K562 (cell line): ENCODE measurements around the gene ADGRF5. TPM values are rescaled to one million over a fixed set of nuclear protein-coding genes. Genes with fewer than 3 reads are reported as not detected.

Source experiments
- BMI1 ChIP-seq: fragments of 150-350 bp; IDR thresholded peaks from 2 replicates; pipeline ENCODE4 v1.6.1; 2014; ENCODE audit warnings: low read length
- CBX1 ChIP-seq: sonication (generic); IDR thresholded peaks from 2 replicates; pipeline ENCODE4 v1.6.1; 2016; ENCODE audit warnings: antibody characterized with exemption, low read depth, mild to moderate bottlenecking
- CHD2 ChIP-seq: IDR thresholded peaks from 2 replicates; pipeline ENCODE4 v1.6.1; 2011; ENCODE audit warnings: low read depth, low read length
- CREB1 ChIP-seq, 2 experiments: sonication (generic) in 1 of 2; formaldehyde crosslinking in 1 of 2; IDR thresholded peaks; 2 replicates each; pipeline versions ENCODE4 v1.6.1 to v1.8.0; 2012 to 2022; ENCODE audit warnings: inconsistent platforms in 1 of 2, mild to moderate bottlenecking in 1 of 2, missing genetic modification reagents in 1 of 2, moderate library complexity in 1 of 2
- DIDO1 ChIP-seq: fragments of 450-650 bp; IDR thresholded peaks from 2 replicates; pipeline ENCODE4 v1.6.1; 2016; ENCODE audit warnings: low read depth, missing biosample characterization, missing genetic modification characterization
- FOXP1 ChIP-seq: sonication (generic); formaldehyde crosslinking; IDR thresholded peaks from 2 replicates; pipeline ENCODE4 v1.8.0; 2022; ENCODE audit warnings: mild to moderate bottlenecking, missing genetic modification reagents
- HMBOX1 ChIP-seq: sonication (generic); IDR thresholded peaks from 2 replicates; pipeline ENCODE4 v1.6.1; 2016
- HMGXB4 ChIP-seq: sonication (generic); formaldehyde crosslinking; IDR thresholded peaks from 2 replicates; pipeline ENCODE4 v1.8.1; 2023; ENCODE audit warnings: mild to moderate bottlenecking, missing genetic modification reagents
- KAT2B ChIP-seq: IDR thresholded peaks from one replicate; pipeline ENCODE4 v1.6.1; 2012; ENCODE audit warnings: low read depth, mild to moderate bottlenecking, control low read depth, inconsistent platforms, low read length, moderate library complexity
- KLF16 ChIP-seq: IDR thresholded peaks from 2 replicates; pipeline ENCODE4 v1.6.1; 2016; ENCODE audit warnings: antibody characterized with exemption
- KLF6 ChIP-seq: fragments of 250-450 bp; sonication (Bioruptor Pico); IDR thresholded peaks from 2 replicates; pipeline ENCODE4 v1.4.0; 2020; ENCODE audit warnings: mild to moderate bottlenecking, moderate library complexity, borderline replicate concordance
- MAX ChIP-seq: sonication (generic); formaldehyde crosslinking; IDR thresholded peaks from 2 replicates; pipeline ENCODE4 v1.9.0; 2022; ENCODE audit warnings: mild to moderate bottlenecking, missing genetic modification reagents
- MLLT1 ChIP-seq, 2 experiments: fragments of 450-650 bp; IDR thresholded peaks; 2 replicates each; pipeline ENCODE4 v1.6.1; 2016
- NONO ChIP-seq, 2 experiments: fragments of 200-400 bp in 1 of 2; fragments of 450-650 bp in 1 of 2; formaldehyde crosslinking in 1 of 2; IDR thresholded peaks; 2 replicates each; pipeline ENCODE4 v1.6.1; 2017; ENCODE audit warnings: low read depth in 2 of 2, mild to moderate bottlenecking in 2 of 2, moderate library complexity in 2 of 2, low read length in 1 of 2
- PKNOX1 ChIP-seq: fragments of 450-650 bp; IDR thresholded peaks from 2 replicates; pipeline ENCODE4 v1.6.1; 2016
- POLR2AphosphoS2 ChIP-seq: IDR thresholded peaks from 2 replicates; pipeline ENCODE4 v1.6.1; 2012; ENCODE audit warnings: low read length, improper control_type of control experiment
- RFX5 ChIP-seq: IDR thresholded peaks from 2 replicates; pipeline ENCODE4 v1.6.1; 2011; ENCODE audit warnings: low read depth, mild to moderate bottlenecking, improper control_type of control experiment, low read length
- SNAPC5 ChIP-seq: fragments of 250-450 bp; sonication (Bioruptor Pico); IDR thresholded peaks from 2 replicates; pipeline ENCODE4 v1.8.0; 2021; ENCODE audit warnings: moderate library complexity, mild to moderate bottlenecking, inconsistent platforms
- TCF15 ChIP-seq: fragments of 250-450 bp; sonication (Bioruptor Pico); IDR thresholded peaks from 2 replicates; pipeline ENCODE4 v1.8.0; 2022; ENCODE audit warnings: moderate library complexity, mild to moderate bottlenecking, inconsistent platforms
- USF1 ChIP-seq: sonication (generic); formaldehyde crosslinking; IDR thresholded peaks from 2 replicates; pipeline ENCODE4 v1.9.0; 2022; ENCODE audit warnings: mild to moderate bottlenecking, missing genetic modification reagents
- ZBED1 ChIP-seq: IDR thresholded peaks from 2 replicates; pipeline ENCODE4 v1.6.1; 2014
- ZFPM2 ChIP-seq: fragments of 250-450 bp; sonication (Bioruptor Pico); IDR thresholded peaks from 2 replicates; pipeline ENCODE4 v1.5.1; 2022; ENCODE audit warnings: mild to moderate bottlenecking
- ZNF75A ChIP-seq: fragments of 450-650 bp; formaldehyde crosslinking; IDR thresholded peaks from 2 replicates; pipeline ENCODE4 v1.4.0; 2020; ENCODE audit warnings: mild to moderate bottlenecking
- polyA plus RNA-seq, 8 experiments: library from polyadenylated mRNA; depleted of rRNA in 4 of 8; stranded (reverse) in 5 of 8; unstranded in 3 of 8; fragments of >200 nt; fragmentation: Nextera tagmentation in 2 of 8; fragmentation: Illumina TruSeq in 1 of 8; extraction: Ambion mirVana in 2 of 8; extraction: Trizol in 1 of 8; gene quantifications; 2 replicates each; pipeline versions ENCODE4 v1.2.1 to v1.2.3, GENCODE V29; 2011 to 2014; ENCODE audit warnings: inconsistent platforms in 1 of 8, missing spikeins in 1 of 8
- total RNA-seq, 7 experiments: library from RNA; depleted of rRNA in 6 of 7; stranded (reverse); fragments of >200 nt in 6 of 7; fragmentation: Illumina TruSeq in 2 of 7; extraction: Trizol in 2 of 7; gene quantifications; 2 replicates each; pipeline versions ENCODE4 v1.2.1 to v1.2.3, GENCODE V29; 2011 to 2021; ENCODE audit warnings: low replicate concordance in 1 of 7

ADGRF5 gene
- total and polyA plus RNA-seq, 9 of the 15 experiments (the other 6 are each of a cell fraction or from before 2014, with no cell fraction given) = 0.07 TPM; not detected in 8

- TF ChIP-seq HMGXB4 (CRISPR knock-in tag) (0 out of 2 replicates have a peak, but pooled peaks have one; percentile 48), MAX (no peak), USF1 (CRISPR knock-in tag) (no peak), RFX5 (no peak), KLF16 (0 out of 2 replicates have a peak, but pooled peaks have one; percentile 35), ZBED1 (no peak), ZNF75A (CRISPR knock-in tag) (no peak), POLR2AphosphoS2 (no peak), CBX1 (no peak), NONO (IDR thresholded peaks at IDR 0.05; ENCODE audit: low read depth in 2 of 2, low read length in 1 of 2) (no peak), HMBOX1 (no peak), KAT2B (no peak), SNAPC5 (CRISPR knock-in tag) (no peak), TCF15 (CRISPR knock-in tag) (no peak), FOXP1 (CRISPR knock-in tag) (no peak), KLF6 (CRISPR knock-in tag) (no peak), DIDO1 (tag) (no peak), BMI1 (no peak), MLLT1 (IDR thresholded peaks at IDR 0.05) (no peak), CHD2 (no peak), CREB1 (IDR thresholded peaks at IDR 0.05) (peak; percentile 55), CREB1 (CRISPR knock-in tag; IDR thresholded peaks at IDR 0.05) (peak; percentile 50; the same call in 1 of the 2 replicates), PKNOX1 (peak; percentile 88), ZFPM2 (CRISPR knock-in tag) (no peak)
Measured at GRCh38 chr6:46848684-46849360, 72.9 kb downstream of the ADGRF5 start (continued).
